Measurements from ENCODE around the gene POLR3GL.

The POLR3GL gene

DNA sequence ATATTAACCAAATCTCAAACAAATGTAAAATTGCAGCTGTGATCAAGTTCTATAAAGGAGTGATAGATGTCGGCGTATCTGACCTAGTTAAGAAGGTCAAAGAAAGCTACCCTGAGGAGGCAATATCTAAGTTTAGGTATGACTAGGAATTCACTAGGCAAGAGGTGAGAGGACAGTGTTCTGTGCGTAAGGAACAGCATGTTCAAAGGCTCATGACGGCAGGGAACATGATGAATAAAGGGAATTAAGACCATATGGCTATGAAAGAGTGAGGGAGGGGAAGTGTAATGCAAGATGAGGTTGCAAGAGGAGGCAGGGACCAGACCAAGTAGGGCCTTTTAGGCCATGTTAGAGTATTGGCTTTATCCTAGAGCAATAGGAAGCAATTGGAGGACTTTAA, 15.3 kb upstream of the POLR3GL start:
- peak; percentile 94 for DNase-seq (ENCODE audit: low read depth)

DNA sequence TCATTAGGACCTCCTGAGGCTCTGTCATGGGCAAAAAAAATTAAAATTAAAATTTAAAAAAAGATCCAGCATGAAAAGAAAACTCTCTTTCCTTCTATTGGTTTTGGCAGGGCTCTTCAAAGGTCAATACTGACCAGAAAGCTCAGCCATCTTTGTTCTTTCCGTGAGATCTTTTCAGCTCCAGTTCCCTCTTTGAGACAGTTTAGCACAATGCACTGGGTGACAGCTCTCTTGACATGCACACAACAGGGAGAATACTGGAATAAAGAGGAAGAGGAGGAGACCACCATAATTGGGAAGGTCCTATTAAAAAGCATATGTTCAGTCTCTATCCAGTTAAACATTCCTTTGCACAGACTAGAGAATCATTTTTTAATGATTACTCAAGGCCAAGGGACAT, 13.0 kb upstream of the POLR3GL start:
- DNase-seq (ENCODE audit: low read depth), result no peak

DNA sequence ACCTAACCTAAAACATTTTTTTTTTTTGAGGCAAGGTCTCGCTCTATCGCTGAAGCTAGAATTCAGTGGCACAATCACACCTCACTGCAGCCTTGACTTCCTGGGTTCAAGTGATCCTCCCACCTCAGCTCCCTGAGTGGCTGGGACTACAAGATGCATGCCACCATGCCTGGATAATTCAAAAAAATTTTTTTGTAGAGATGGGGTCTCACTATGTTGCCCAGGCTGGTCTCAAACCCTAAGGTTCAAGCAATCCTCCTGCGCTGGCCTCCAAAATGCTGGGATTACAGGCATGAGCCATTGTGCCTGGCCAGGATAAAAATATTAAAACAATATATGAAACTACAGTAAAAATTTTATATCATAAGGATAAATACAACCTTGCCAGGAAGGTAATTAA, 11.6 kb upstream of the POLR3GL start:
- DNase-seq (ENCODE audit: low read depth), result no peak

DNA sequence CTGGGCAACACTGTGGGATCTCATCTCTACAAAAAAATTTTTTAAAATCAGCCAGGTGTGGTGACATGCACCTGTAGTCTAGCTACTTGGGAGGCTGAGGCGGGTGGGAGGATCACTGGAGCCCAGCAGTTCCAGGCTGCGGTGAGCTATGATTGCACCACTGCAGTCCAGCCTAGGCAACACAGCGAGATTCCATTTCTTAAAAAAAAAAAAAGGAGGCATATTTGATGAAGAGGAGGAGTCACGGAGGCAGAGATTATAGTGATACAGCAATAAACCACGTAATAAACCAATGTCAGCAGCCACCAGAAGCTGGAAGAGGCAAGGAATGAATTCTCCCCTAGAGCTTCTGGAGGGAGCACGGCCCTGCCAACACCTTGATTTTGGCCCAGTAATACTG, 10.6 kb upstream of the POLR3GL start:
- no peak for DNase-seq (ENCODE audit: low read depth)

DNA sequence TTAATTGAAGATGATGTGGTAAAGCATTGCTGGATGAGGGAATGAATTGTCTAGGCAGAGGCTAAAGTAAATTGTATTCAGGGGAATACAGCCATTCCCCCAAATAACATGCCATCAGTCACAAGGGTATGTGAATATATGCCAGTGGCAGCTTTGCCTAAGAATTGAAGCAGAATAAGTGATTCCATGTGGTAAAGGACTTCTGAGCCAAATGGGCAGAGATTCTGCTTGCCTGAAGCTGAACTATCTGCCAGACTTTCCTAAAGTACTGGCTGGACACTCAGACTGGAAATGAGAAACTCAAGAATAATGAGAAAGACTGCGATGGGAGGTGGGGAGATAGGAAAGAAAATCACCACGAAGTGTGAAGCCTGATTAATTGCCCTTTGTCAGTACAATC, 9.1 kb upstream of the POLR3GL start:
- peak; percentile 59 for DNase-seq (ENCODE audit: low read depth)

DNA sequence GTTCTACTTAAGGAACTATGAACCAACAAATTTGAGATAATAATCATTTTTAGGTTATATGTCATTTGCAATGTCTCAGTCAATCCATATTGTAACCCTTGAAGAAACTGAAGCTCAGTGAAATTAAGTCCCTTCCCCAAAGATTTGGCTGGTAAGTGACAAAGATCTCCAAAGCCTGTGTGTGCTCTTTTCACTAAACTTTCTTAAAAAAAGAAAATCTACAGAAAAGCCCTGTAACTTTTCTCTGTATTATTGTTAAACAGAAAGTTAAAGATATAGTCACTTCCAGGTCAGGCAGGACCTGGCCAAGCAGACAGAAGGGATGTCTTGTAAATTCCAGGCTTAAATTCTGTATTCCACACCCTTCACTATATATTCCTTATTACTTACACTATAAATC, 8.1 kb upstream of the POLR3GL start:
- no peak for DNase-seq (ENCODE audit: low read depth)

DNA sequence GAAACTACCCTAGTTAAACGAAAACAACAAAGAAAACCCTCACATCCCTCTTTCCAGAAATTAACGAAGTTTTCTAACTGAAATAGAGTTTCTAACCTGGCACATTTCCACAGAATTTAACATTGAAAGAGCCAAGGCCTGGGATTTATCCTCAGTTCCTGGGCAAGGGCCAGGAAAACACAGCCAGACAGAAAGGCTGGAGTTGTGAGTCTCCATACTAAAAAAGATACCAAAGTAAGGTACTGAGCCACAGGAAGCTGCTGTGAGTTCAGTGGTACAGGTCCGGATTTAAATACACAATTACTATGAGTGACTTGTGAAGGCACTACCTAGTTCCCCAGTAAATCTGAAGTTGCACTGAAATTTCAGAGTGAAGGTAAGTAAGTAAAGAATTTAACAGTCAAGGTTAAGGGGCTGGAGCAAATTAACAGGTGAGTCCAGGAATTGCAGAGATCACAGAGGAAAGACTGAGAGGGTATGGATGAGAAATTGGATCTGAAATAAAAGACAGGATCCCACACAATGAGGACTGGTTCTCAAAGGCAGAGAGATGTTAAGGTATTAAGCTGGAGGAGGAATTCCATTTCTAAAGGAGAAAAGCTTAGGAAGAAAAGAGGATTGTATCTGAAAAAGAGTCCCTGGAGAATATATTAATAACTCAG, 7.6 kb upstream of the POLR3GL start:
- peak; percentile 40 for DNase-seq (ENCODE audit: low read depth)

DNA sequence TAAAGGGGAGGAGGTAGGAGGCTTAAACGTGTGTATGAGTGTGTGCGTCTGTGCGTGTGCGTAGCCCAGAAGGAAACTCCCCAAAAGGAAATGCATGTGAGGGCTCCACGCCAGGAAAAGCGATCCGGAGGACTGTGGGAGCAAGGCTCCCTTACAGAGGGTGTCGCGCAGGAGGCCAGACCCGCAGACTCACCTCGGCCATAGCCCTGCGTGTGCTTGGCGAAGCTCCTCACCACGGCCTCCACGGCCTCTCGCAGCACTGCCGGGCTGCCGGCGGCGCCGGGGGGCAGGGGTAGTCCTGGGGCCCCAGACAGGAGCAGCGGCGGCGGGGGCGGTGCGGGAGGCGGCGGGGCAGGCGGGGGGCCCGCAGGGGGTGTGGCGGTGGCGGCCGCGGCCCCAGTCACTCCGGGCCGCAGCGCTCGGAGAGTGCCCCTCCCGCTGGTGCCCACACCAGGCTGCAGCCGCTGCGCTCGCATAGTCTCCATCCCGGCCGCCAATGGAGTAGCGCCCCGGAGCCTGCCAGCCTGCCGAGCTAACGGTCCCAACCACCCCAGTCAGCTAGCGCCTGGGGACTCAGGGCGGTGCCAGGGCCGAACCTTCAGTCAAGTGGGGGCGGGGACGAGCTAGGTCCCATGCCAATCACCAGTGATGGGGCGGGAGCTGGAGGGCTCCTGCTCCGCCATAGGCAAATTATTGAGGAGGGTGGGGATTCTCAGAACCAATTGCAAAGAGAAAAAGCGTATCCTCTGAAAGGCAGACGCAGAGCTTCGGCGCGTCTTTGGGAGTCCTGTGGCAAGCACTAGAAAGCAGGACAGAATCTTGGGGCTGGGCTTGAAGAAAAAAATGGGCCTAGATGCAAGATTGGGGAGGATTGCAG, 6.8 kb upstream of the POLR3GL start, which contains the start of gene LIX1L:
Gene LIX1L, minus strand, starts transcription at position 575 of the 877 bp plus-strand sequence. Its CDS starts 90 bp downstream, at position 485.
- peak; percentile 96 for DNase-seq (ENCODE audit: low read depth)

DNA sequence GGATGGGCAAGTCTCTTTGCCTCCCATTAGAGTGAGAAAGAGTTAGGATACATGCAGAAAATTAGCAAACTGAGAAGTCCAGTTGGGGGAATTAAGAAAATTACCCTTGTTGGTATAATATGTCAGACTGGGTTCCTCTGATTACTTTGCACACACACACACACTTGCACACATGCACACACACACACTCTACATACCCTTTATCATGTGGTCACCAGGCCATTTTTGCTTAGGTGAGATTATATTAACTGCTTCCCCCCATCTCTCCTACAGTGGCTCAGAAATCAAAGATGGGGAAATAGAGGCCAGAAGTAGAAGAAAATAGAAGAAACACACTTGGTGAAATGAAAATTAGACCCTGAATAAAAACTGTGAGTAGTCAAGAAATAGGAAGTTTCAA, 5.8 kb upstream of the POLR3GL start:
- no peak for DNase-seq (ENCODE audit: low read depth)

DNA sequence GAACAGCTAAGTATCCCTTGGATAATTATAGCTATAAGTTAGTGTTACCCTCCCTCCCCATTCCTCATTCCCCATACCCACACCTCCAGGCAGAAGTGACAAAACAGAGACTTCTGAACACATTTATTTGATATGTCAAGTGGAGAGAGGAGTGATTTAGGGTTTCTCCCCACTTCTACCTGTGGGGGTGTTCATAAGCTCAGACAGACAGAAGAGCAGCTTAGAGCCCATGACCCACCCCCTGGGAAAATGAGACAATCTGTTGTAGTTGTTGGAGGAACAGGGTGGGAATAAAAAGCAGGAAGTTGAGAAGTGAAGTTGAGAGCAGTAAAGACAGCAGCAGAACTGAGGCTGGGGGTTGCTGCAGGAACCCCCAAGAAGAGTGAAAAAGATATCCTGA, 5.2 kb upstream of the POLR3GL start:
- DNase-seq (ENCODE audit: low read depth), result no peak

DNA sequence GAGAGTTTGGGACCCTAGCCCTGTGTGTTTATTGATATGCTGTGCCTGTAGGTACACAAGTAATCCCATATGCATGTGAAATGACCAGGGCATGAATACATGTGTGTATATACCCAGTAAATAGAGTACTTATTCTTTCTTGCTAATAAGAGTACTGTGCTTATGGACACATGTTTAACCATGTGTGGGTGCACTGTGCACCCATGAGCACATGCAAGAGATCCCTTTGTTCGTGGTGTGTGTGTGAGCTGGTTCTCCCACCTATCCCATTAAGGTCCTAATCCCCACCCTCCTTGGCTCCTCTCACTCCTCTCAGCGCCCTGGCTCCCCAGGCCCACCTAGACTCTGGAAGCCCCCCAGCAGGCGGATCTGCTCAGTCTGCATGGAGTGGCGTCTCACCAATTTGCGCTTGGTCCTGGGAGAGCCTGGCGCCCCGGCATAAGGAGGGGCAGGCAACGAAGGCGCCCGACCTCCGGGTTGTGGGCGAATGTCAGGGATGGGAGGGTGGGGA, 4.5 kb upstream of the POLR3GL start:
- no peak for DNase-seq (ENCODE audit: low read depth)

DNA sequence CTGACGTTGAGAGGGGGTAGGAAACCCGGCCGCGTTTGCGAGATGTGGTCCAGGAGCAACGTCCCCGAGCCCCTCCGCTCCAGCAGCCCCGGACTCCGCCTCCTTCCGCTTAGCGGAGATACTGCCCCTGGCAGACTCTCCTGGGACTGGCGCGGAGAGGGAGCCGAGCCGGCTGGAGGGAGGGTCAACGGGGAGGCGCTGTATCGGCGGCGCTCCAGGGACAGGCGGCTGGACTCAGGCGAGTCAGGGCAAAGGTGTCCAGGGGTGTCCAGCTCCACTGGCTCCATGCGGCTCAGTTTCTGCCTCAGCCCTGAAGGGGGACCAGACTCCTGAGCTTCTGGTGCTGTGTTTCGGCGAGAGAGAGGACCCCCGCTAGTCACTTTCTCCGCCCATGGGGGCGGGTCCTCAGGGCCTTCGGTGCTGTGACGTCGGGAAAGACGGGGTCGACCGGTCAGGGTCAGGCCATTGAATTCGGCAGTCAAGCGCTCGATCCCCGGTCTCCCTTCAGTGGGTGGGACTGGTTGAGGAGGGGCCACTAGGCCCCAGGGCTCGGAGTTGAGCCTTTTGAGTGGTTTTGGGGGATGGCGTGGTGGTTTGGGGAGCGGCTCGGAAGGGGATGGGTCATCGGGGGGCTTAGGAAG, 3.9 kb upstream of the POLR3GL start:
- DNase-seq (ENCODE audit: low read depth), result no peak

DNA sequence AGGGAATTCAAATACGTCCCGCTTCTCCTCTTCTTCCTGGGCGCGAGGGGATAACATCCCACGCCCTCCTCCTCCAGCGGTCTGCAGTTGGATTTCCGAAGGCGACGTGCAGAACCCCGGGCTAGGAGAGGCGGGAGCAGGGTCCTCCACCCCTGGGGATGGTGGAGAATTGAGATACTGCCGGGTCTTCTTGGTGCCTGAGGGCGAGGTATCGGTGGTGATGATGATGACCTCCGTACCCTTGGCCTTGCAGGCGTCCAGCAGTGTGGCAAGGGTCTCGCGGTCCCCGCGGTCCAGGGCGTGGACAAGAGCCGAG, 3.4 kb upstream of the POLR3GL start:
- DNase-seq (ENCODE audit: low read depth), result no peak

DNA sequence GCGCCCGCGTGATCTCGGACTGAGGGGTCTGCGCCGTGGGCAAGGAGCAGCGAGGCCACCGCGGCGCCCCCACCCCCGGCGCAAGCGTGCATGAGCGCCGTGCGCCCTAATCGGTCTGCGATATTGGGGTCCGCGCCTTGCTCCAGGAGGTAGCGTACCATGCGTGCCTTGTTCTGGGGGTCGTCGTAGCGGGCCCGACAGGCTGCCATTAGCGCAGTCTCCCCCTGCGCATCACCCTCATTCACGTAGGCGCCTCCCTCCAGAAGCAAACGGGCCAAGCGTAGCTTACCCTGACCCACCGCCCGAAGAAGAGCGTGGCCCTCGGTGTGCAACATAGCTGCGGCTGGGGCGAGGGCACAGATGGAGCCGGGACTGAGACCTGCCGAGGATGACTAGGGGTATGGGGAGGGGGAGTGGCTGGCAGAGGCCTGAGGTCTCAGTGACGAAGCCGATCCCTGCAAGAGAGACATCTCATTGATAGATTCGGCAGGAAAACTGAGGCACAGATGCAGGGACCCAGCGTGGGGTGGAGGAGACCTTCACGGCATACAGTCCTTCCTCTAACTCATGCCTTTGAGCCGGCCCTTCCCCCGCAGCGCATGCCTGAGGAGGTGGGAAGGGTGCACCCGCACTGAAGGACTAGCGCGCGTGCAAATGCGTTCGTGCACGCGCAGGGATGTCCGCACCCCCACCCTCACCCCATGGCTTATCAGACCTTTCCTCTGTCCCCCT, 2.9 kb upstream of the POLR3GL start:
- DNase-seq (ENCODE audit: low read depth), result no peak

DNA sequence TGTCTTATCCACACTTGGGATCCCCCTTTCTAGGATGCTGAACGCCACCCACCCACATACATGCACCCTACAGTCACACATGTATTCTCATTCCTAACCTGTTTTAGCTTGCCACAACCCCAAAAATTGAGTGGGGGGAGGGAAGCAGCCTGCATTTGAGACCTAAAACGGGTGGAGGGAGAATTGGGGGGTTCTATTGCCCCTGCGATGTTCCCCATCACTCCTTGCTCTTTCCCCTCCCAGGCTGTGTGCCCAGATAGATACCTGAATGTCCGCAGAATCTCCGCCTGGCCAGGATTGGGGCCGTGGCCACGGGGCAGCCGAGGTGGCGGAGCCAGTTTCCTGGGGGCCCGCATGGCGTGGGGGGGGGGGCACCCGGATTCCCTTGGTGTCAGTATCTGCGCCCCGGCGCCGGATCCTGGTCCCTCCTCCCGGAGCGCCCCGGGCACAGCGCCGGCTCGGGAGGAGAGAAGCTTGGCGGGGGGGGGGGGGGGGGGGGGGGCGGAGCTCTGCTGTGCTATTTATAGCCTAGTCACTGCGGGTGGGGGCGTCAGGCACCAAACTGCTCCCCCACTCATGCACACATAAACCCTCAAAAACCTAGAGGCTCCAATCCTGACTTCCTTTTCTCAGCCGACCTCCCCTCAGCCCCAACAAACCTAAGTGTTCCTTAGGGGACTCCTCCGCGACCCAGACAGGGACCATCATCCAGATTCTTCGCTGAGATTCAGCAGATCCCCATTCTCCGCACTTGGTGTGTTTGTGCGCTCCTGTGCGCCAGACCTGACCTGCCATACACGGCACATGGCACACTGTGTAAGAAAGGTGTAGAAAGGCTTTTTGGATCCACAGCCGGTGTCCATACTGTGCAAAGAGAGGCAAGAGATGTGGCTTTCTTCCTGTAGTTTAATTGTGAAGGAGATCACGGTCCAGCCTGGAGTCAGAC, 2.1 kb upstream of the POLR3GL start:
- no peak for DNase-seq (ENCODE audit: low read depth)

DNA sequence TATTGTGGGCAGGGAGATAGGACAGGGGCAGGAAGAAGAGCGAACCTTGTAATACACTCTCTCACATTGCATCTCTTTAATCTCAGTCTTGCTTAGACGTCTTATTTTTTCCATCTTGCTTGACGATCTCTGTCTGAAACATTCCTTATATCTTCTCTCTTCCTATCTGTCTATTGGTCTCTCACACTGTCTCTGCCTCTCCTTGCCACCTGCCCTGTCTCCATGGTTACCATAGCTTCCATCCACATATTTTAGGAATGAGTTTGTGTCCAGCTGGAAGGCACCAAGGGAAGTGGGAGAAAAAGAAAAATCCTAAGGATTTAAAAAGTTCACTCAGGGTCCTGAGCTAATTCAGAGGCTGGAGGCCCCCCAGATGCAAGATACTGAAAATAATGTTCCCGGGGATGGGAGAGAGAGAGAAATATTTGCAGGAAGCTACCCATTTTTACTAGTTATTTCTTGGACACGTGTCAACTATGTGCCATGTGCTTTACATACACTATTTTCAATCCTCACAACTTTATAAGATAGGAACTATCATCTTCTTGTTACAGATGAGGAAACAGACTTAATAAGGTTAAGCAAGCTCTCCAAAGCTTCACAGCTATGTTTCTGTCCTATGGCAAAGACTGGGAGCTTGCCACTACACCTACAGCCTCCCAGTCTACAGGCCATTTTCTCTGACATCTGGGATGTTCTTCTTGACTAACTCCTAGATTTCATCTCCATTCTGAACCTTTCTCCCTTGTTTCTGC, 1.0 kb upstream of the POLR3GL start:
- no peak for DNase-seq (ENCODE audit: low read depth)

DNA sequence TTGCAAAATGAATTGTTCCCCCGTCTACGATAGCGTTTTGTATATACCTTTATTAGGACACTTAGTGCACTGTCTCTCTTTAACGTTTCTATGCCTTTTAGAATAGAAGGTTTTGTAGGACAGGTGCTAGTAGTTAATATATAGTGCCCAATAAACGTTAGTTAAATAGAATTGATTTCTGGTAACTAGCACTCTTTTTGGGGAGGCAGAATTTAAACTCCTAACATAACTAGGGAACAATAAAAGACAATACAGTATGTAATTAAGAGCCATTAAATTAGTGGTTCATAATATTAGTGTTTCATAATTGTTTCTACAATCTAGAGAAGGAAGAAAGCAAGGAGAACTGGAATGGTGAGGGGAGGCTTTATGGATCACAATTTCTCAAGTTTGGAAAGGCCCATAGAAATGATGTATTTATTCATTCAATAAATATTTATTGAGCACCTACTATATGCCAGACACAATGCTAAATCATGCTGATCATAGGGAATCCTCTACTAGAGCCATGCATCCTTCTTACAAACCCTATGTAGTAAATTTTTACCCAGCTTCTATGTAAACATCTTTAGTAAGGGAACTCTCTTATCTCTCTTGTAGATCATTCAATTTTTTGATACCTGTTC, 742 bp downstream of the POLR3GL start:
- DNase-seq (ENCODE audit: low read depth), result no peak

DNA sequence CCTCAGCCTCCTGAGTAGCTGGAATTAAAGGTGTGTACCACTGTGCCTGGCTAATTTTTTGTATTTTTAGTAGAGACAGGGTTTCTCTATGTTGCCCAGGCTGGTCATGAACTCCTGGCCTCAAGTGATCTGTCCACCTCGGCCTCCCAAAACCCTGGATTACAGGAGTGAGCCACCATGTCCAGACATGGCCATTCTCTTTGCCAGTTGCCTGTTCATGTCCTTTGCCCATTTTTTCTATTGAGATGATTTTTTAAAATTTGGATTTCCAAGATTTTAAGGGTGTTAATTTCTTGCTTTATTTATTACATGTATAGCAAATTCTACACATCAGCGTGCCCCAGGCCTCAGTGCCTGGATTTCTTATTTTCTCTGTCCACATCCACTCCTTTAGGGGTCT, 2.8 kb downstream of the POLR3GL start:
- DNase-seq (ENCODE audit: low read depth), result no peak

DNA sequence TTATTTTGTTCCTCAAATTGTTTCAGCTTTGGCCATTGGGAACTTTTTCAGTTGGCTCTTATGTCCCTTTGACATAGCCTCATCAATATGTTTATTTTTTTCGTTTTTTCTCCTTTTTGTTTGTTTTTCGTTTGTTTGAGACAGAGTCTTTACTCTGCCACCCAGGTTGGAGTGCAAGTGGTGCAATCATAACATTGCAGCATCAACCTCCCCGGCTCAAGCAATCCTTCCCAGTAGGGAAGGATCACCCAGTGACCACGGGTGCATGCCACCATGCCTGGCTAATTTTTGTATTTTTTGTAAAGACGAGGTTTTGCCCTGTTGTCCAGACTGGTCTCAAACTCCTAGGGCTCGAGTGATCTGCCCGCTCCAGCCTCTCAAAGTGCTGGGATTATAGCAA, 8.1 kb downstream of the POLR3GL start:
- DNase-seq (ENCODE audit: low read depth), result no peak

DNA sequence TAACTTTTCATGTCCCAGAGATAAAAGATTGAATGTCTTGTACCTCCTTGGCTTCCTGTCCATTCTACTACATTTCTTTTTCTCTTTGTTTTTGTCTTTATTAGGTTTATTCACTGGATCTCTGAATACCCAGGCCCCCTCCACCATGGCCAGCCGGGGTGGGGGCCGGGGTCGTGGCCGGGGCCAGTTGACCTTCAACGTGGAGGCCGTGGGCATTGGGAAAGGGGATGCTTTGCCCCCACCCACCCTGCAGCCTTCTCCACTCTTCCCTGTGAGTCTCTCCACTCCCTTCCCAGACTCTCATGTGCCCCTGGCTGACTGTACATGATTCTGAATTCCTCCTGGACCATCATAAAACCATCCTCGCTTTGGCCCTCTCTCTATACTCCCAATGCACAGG, 10.2 kb downstream of the POLR3GL start:
- DNase-seq (ENCODE audit: low read depth), result no peak
